Activated naive CD8-positive, alpha-beta T cell treated with anti-CD3 and anti-CD28 coated beads for 36 hours (primary cell): ENCODE results near the gene PPEF1. TPM values are rescaled to one million over a fixed set of nuclear protein-coding genes. Genes with fewer than 3 reads are reported as not detected.

Experiments used
- DNase-seq: peaks from one replicate; pipeline ENCODE4 v3.0.0; 2021
- H3K27ac Mint-ChIP-seq: one replicate; pipeline ENCODE4 v1.8.0; 2022; ENCODE audit warnings: mild to moderate bottlenecking, moderate library complexity, mixed read lengths
- H3K27me3 Mint-ChIP-seq: one replicate; pipeline ENCODE4 v1.8.0; 2022; ENCODE audit warnings: mild to moderate bottlenecking, mixed read lengths
- H3K36me3 Mint-ChIP-seq: one replicate; pipeline ENCODE4 v1.8.0; 2021; ENCODE audit warnings: mild to moderate bottlenecking, mixed read lengths
- H3K4me1 Mint-ChIP-seq: one replicate; pipeline ENCODE4 v1.8.0; 2021; ENCODE audit warnings: mixed read lengths
- H3K4me3 Mint-ChIP-seq: one replicate; pipeline ENCODE4 v1.8.0; 2022; ENCODE audit warnings: mild to moderate bottlenecking, moderate library complexity, mixed read lengths
- H3K9me3 Mint-ChIP-seq: one replicate; pipeline ENCODE4 v1.8.0; 2022; ENCODE audit warnings: mixed read lengths
- total RNA-seq, 2 experiments: library from RNA; stranded (reverse); gene quantifications; one replicate each; pipeline ENCODE4 v1.2.3, GENCODE V29; 2021

PPEF1 gene, protein sequence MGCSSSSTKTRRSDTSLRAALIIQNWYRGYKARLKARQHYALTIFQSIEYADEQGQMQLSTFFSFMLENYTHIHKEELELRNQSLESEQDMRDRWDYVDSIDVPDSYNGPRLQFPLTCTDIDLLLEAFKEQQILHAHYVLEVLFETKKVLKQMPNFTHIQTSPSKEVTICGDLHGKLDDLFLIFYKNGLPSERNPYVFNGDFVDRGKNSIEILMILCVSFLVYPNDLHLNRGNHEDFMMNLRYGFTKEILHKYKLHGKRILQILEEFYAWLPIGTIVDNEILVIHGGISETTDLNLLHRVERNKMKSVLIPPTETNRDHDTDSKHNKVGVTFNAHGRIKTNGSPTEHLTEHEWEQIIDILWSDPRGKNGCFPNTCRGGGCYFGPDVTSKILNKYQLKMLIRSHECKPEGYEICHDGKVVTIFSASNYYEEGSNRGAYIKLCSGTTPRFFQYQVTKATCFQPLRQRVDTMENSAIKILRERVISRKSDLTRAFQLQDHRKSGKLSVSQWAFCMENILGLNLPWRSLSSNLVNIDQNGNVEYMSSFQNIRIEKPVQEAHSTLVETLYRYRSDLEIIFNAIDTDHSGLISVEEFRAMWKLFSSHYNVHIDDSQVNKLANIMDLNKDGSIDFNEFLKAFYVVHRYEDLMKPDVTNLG
- total RNA-seq: not detected

DNA sequence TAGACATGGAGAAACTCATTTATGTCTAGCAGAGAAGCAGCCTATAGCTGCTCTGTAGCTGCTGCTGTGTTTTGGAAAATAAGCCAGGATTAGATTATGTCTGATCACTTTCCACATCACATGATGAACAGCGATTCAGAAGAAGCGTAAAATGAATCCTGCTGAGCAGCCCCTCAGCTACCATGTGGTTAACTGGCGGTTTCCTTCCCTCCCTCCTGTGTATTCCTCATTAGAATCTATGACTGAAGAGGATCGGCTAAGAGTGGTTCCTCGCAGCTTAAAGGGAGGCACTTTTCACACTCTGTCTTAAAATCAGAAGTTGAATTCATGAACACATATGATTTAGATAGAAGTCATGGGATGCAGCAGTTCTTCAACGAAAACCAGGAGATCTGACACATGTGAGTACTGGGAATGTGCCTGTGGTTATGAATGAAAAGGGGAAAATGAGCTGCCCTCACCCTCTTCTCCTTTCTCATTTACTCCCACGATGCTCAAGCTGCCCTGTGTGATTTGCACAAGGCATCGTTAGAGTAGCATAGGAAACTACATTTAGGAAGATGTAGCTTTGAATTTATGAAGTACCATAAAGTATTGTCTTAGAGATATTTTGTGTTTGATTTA lies at the start of gene PPEF1:
TSS of gene PPEF1 (plus strand) at position 220 of the 624 bp plus-strand sequence. CDS start at position 356, 136 bp downstream.
- Mint-ChIP-seq H3K4me3 (no peak within 1 kb of the TSS), H3K36me3 (no peaks in the 10 kb centered on the region), H3K4me1 (peaks cover 5% of the 10 kb centered on the region), H3K27me3 (no peaks in the 10 kb centered on the region), H3K27ac (no peak within 1 kb of the TSS), H3K9me3 (no peaks in the 10 kb centered on the region)
- no peak for DNase-seq

DNA sequence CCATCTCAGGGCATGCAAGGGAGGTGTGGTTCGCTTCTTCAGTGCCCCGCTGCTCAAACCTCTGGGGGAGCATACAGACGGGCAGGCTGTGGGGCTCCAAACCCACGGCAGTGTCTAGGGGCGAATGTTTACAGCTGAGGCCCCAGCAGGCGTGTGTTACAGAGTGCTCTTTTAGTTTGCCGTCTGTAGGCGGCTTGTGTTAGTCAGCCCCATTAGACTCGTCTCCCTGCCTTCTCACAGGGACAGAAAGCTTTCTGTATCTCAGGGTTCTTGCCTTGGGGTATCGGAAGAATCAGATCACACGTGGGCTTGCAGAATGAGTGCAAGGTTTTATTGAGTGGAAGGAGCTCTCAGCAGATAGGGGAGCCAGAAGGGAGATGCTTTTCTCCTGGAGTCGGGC lies 46.2 kb upstream of the PPEF1 start:
- Mint-ChIP-seq H3K36me3 (no peaks in the 10 kb centered on the region), H3K27ac (no peak overlapping the region), H3K27me3 (no peaks in the 10 kb centered on the region), H3K9me3 (no peaks in the 10 kb centered on the region), H3K4me3 (no peak overlapping the region), H3K4me1 (no peaks in the 10 kb centered on the region)
- DNase-seq: no peak

DNA sequence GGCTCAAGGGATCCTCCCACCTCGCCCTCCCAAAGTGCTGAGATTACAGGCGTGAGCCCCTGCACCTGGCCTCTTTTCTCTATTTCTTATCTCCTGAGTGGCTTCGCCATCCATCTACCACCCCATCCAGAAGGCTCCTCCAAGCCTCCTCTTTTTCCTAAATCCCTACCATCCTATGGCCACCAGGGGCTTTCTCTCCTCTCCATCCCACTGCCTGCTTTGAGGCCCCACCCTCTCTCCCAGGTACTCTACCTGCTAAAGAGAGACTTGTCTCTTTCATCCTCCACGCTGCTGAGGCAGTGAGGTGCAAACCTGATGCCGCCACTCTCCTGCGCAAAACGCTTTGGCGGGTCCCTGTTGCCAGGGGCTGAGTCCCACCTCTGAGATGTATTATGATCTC lies 42.5 kb upstream of the PPEF1 start:
- Mint-ChIP-seq H3K9me3 (no peaks in the 10 kb centered on the region), H3K27me3 (no peaks in the 10 kb centered on the region), H3K36me3 (no peaks in the 10 kb centered on the region), H3K27ac (no peak overlapping the region), H3K4me1 (peaks cover 8% of the 10 kb centered on the region), H3K4me3 (no peak overlapping the region)
- no peak for DNase-seq

DNA sequence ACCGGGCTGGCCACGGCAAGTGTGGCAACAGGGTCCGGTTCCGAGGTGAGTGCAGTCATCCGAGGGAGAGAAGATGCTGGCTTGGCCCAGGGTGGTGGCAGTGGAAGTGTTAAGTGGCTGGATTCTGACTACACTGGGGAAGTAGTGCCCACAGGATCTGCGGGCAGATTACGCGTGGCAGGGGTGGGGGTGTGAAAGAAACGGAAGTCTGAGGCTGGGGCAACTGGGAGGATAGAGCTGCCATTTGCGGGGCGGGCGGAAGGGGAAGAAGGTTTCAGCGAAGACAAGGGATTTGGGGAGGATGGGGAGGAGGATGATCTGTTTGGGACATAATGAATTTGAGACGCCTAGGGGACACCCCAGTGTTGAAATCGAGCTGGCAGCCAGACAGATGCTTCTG lies 40.8 kb upstream of the PPEF1 start:
- DNase-seq: no peak
- H3K4me1 Mint-ChIP-seq: peaks cover 8% of the 10 kb centered on the region
- no peak overlapping the region for H3K4me3 Mint-ChIP-seq
- H3K9me3 Mint-ChIP-seq: no peaks in the 10 kb centered on the region
- no peaks in the 10 kb centered on the region for H3K27me3 Mint-ChIP-seq
- no peaks in the 10 kb centered on the region for H3K36me3 Mint-ChIP-seq
- H3K27ac Mint-ChIP-seq: no peak overlapping the region

DNA sequence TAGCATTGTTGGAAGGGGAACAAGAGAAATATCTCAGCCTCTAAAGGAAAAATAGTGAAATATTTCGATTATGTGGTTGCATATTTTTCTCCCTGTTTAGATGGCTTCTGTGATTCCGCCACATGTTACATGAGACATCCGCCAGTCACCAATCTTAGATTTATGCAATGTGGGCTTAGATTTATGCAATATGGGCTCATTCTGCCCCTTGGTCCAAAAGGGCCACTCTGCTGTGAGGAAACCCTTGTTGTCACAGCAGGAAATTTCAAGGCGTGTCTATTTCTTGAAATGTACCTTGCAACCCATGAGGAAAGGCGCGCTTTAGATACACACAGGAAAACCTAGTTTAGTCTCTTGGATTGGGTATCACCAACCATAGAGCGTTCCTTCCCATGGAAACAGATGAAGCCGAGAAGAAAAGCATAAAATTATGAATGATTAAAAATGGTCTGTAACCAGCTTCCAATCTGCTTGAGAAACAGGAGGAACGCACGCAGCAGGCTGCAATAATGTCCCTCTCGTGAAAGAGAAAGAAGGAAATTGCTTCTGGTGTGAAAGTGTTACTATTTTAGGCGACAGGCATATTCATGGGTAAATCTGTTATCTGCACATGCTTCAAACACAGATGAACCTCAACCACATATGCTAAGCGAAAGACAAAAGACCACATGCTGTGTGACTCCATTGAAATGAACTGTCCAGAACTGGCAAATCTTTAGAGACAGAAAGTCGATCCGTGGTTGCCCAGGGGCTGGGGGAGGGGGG lies 39.2 kb upstream of the PPEF1 start:
- Mint-ChIP-seq H3K36me3 (no peaks in the 10 kb centered on the region), H3K9me3 (no peaks in the 10 kb centered on the region), H3K27me3 (no peaks in the 10 kb centered on the region), H3K27ac (peak overlapping the region; percentile 12), H3K4me1 (peaks cover 8% of the 10 kb centered on the region), H3K4me3 (peak overlapping the region; percentile 29)
- no peak for DNase-seq

DNA sequence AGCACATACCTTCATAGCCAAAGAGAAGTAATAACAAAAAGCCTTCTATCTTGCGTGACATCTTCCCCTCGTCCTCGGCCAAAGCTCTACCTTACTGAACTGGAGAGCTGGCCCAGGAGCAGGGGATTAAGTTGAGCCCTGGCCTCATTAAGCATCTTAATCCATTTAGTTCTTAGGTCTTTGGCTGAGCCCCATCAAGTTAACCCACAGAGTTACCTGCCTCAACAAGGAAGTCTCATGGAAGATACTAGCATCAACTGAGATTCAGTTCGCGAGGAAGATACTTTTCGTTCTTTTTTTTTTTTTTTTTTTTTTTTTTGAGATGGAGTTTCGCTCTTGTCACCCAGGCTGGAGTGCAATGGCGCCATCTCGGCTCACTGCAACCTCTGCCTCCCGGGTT lies 35.4 kb upstream of the PPEF1 start, which contains the start of gene RS1:
TSS of gene RS1 (minus strand) at position 101 of the 400 bp plus-strand sequence. CDS start at position 61, 40 bp downstream.
- no peak within 1 kb of the TSS for H3K4me3 Mint-ChIP-seq
- DNase-seq: no peak

DNA sequence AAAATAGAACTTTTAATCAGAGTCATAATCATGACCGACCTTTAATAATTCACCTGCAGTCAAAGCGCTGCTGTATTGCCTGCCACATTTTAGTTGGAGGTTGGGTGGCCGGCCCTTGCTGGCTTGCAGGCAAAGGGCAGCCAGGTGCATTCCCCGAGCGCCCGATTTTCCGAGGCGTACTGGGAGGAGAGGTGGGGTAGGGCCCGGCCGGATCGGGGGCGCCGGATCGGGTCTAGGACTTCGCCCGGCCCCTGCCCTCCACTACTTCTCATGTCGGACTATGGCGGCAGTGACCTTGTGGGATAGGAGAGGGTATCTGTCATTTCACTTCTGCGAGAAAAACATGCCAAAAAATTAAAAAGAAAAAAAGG lies 33.0 kb upstream of the PPEF1 start:
- H3K4me3 Mint-ChIP-seq: peak overlapping the region; percentile 66
- H3K9me3 Mint-ChIP-seq: no peaks in the 10 kb centered on the region
- H3K27ac Mint-ChIP-seq: no peak overlapping the region
- H3K27me3 Mint-ChIP-seq: no peaks in the 10 kb centered on the region
- peak; percentile 15 for DNase-seq
- H3K36me3 Mint-ChIP-seq: no peaks in the 10 kb centered on the region
- peaks cover 6% of the 10 kb centered on the region for H3K4me1 Mint-ChIP-seq

More for the DNA sequence above, 35.4 kb upstream of the PPEF1 start, which contains the start of gene RS1:
- Mint-ChIP-seq H3K27me3 (no peaks in the 10 kb centered on the region), H3K4me1 (peaks cover 14% of the 10 kb centered on the region), H3K27ac (no peak within 1 kb of the TSS), H3K9me3 (no peaks in the 10 kb centered on the region), H3K36me3 (no peaks in the 10 kb centered on the region)

DNA sequence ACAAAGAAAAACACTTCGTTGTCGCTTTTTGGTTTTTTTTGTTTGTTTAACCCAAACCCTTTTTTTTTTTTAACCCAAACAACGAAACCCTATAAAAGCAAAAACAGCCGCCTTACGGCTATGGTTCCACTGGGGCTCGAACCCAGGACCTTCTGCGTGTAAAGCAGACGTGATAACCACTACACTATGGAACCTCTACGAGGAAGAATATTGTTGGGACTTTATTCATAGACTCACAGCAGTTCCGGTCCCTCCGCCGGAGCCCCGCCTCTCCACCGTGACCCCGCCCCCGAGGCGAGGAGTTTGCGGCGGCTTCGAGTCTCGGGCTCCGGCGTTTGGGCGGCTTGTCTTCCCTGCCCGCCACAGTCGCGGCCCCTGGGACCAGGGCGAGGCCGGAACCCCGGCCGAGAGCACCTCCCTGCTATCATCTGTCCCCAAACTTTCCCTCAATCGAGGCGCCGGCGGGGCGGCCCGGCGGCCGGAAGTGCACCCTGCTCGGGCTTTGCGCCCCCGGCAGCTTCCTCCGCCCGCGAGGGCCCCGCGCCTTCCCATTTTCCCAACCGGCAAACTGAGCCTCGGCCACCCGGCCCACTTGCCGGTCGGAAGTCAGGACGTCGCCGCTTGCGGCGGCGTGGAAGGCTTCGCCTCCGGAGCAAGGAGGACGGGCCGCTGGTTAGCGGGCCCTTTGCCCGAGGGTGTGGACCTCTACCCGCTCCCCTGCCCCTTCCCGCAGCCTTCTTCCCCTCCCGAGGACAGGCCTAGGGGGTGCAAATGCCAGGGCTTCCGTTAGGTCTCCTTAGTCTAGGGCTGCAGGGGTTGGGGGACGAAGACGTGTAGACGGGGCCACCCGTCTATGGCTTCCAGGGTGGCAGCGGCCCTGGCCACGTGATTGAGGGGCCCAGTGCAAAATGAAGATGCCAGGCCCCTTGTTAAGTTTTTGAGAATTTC lies 32.4 kb upstream of the PPEF1 start:
- peak overlapping the region; percentile 66 for H3K4me3 Mint-ChIP-seq
- H3K4me1 Mint-ChIP-seq: peaks cover 6% of the 10 kb centered on the region
- H3K36me3 Mint-ChIP-seq: no peaks in the 10 kb centered on the region
- no peaks in the 10 kb centered on the region for H3K9me3 Mint-ChIP-seq
- peak; percentile 74 for DNase-seq
- H3K27ac Mint-ChIP-seq: peak overlapping the region; percentile 77
- no peaks in the 10 kb centered on the region for H3K27me3 Mint-ChIP-seq

DNA sequence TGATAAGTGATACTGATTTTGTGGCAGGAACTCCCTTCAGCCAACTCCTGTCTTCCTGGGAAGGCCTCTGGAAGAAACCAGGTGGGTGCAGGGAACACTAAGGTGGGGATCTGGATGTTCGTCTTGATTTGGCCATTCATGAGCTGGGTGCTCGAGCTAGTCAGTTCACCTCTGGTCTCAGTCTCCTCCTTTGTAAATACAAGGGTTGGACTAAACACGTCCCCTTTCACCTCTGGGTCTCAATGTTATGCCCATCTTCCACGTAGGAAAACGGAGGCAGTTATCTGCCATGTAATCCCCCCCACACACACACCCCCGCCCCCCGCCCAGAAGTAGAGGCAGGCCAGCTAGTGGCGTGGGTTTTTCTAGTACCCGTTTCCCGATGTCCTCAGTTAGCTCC lies 31.4 kb upstream of the PPEF1 start:
- Mint-ChIP-seq H3K4me3 (no peak overlapping the region), H3K36me3 (no peaks in the 10 kb centered on the region), H3K27ac (no peak overlapping the region), H3K27me3 (no peaks in the 10 kb centered on the region), H3K4me1 (peaks cover 6% of the 10 kb centered on the region), H3K9me3 (no peaks in the 10 kb centered on the region)
- DNase-seq: no peak

DNA sequence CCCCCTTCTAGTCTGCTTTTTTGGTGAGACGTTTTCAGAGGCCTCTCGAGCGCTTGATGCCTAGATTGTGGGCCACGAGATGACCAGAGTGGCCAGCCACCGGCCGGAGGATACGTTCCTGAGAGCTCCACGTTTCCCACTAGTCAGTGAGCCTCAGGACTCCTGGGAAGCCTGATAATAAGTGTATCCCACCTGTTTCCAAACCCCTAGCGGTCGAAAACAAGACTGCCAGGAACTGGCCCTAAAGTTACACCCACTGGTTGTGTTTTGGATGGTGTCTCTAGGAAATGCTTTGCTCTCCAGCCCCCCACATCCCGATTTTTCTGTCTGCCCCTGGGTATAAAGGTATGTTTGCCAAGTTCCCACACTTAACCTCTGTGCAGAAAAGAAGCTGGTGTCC lies 31.0 kb upstream of the PPEF1 start:
- no peak for DNase-seq
- Mint-ChIP-seq H3K4me3 (no peak overlapping the region), H3K9me3 (no peaks in the 10 kb centered on the region), H3K4me1 (peaks cover 6% of the 10 kb centered on the region), H3K27ac (no peak overlapping the region), H3K27me3 (no peaks in the 10 kb centered on the region), H3K36me3 (no peaks in the 10 kb centered on the region)

DNA sequence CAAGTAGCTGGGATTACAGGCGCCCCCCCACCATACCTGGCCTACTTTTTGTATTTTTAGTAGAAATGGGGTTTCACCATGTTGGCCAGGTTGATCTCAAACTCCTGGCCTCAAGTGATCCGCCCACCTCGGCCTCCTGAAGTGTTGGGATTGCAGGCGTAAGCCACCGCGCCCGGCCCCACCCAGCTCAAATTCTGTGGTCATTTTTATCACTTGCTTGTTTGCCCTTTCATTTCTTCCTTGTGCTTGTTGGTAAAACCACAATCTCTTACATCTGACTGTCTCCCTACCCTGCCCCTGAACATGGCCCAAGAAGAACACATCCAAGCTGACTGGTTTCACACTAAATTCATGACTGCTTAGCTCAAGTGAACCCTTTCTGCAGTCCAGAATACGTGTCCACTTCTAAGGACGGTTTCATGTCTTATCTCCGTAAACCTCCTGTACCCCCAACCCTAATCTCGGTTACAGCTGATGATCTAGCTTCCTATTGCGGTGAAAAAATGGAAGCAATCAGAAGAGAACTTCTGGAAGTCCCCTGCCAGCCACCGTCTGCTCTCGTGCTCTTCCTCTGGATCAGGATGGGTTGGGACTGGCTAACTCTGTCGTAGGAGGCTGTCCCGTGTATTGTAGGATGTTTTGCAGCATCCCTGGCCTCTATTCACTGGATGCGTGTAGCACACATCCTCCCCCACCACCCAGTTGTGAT lies 30.1 kb upstream of the PPEF1 start:
- H3K4me3 Mint-ChIP-seq: no peak overlapping the region
- no peak overlapping the region for H3K27ac Mint-ChIP-seq
- peaks cover 6% of the 10 kb centered on the region for H3K4me1 Mint-ChIP-seq
- no peaks in the 10 kb centered on the region for H3K9me3 Mint-ChIP-seq
- DNase-seq: no peak
- no peaks in the 10 kb centered on the region for H3K27me3 Mint-ChIP-seq
- no peaks in the 10 kb centered on the region for H3K36me3 Mint-ChIP-seq

DNA sequence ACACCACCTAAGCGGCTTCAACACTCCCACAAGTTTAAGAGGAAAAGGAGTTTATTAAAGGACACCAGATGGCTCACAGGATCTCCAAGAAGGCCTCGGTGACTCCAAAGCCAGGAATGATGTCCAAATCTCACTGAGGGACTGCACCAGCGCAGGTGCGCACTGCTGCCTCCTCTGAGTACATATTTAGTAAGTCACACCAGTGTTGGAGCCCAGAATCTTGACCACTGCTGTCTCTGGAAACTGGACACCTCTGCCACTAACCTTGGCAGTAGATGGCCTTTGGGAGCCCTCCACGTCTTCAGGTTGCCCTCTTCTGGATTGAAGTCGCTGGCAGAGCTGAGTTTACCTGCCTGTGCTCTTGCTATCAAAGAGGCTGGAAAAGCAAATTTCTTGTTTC lies 25.4 kb upstream of the PPEF1 start:
- DNase-seq: no peak
- no peaks in the 10 kb centered on the region for H3K27me3 Mint-ChIP-seq
- H3K27ac Mint-ChIP-seq: no peak overlapping the region
- H3K4me3 Mint-ChIP-seq: no peak overlapping the region
- no peaks in the 10 kb centered on the region for H3K9me3 Mint-ChIP-seq
- H3K36me3 Mint-ChIP-seq: no peaks in the 10 kb centered on the region
- H3K4me1 Mint-ChIP-seq: no peaks in the 10 kb centered on the region

DNA sequence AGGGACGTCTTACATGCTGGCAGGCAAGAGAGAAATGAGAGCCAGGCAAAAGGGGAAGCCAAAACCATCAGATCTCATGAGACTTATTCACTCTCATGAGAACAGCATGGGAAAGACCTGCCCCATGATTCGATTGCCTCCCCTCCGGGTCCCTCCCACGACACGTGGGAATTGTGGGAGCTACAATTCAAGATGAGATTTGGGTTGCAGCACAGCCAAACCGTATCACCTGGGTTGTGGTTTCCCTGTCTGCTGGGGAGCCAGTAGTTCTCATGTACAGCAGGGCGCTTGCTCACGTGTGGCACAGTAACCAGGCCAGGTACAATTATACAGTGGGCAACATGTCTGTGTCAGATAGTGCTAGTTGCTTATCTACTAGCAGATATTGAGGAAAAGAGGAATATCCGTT lies 24.5 kb upstream of the PPEF1 start:
- Mint-ChIP-seq H3K27ac (no peak overlapping the region), H3K4me1 (no peaks in the 10 kb centered on the region), H3K36me3 (no peaks in the 10 kb centered on the region), H3K27me3 (peaks cover under 1% of the 10 kb centered on the region), H3K9me3 (no peaks in the 10 kb centered on the region), H3K4me3 (no peak overlapping the region)
- no peak for DNase-seq
